ENCODE data around the gene SPTAN1. TPM values are rescaled to one million over a fixed set of nuclear protein-coding genes. Genes with fewer than 3 reads are reported as not detected.

SPTAN1 gene
- polyA plus RNA-seq, 6 donors from 2014 or later: 2.3 to 72.4 (median 31.4) TPM

- H3K4me1 Mint-ChIP-seq: no peaks in the 10 kb centered on the region
- ATAC-seq (ENCODE audit: low read depth in 2 of 2): no peak
- H3K27me3 Mint-ChIP-seq: no peaks in the 10 kb centered on the region
- no peak overlapping the region for H3K4me3 Mint-ChIP-seq
- no peak for DNase-seq
- no peaks in the 10 kb centered on the region for H3K9me3 Mint-ChIP-seq
- H3K36me3 Mint-ChIP-seq: peaks cover 7 to 13% of the 10 kb centered on the region in 2 donors
- H3K27ac Mint-ChIP-seq: peak overlapping the region in 2 of 6 donors; percentile 38 to 73
Observed at GRCh38 chr9:128621730-128622455, 69.5 kb downstream of the SPTAN1 start.

- Mint-ChIP-seq H3K4me1 (no peaks in the 10 kb centered on the region), H3K36me3 (peaks cover 0 to 13% of the 10 kb centered on the region in 2 donors), H3K9me3 (no peaks in the 10 kb centered on the region), H3K4me3 (no peak overlapping the region), H3K27me3 (no peaks in the 10 kb centered on the region), H3K27ac (peak overlapping the region in 1 of 6 donors; percentile 90)
- DNase-seq: no peak
- no peak for ATAC-seq (ENCODE audit: low read depth in 2 of 2)
Observed at GRCh38 chr9:128624566-128624965, 72.2 kb downstream of the SPTAN1 start.

- ATAC-seq (ENCODE audit: low read depth in 2 of 2) (no peak), DNase-seq (no peak)
- Mint-ChIP-seq H3K27ac (peak overlapping the region in 3 of 6 donors; percentile 20 to 51 (median 29)), H3K36me3 (peaks cover 0 to 13% of the 10 kb centered on the region in 2 donors), H3K4me1 (no peaks in the 10 kb centered on the region), H3K9me3 (no peaks in the 10 kb centered on the region), H3K4me3 (no peak overlapping the region), H3K27me3 (no peaks in the 10 kb centered on the region)
Observed at GRCh38 chr9:128625391-128626146, 73.2 kb downstream of the SPTAN1 start.

GRCh38 chr9:128626181-128626580, 73.8 kb downstream of the SPTAN1 start:
- no peaks in the 10 kb centered on the region for H3K27me3 Mint-ChIP-seq
- H3K27ac Mint-ChIP-seq: peak overlapping the region in 3 of 6 donors; percentile 60 to 84 (median 84)
- ATAC-seq (ENCODE audit: low read depth in 2 of 2) (no peak), DNase-seq (no peak)
- H3K4me3 Mint-ChIP-seq: no peak overlapping the region
- peaks cover 0 to 13% of the 10 kb centered on the region in 2 donors for H3K36me3 Mint-ChIP-seq
- H3K4me1 Mint-ChIP-seq: no peaks in the 10 kb centered on the region
- H3K9me3 Mint-ChIP-seq: no peaks in the 10 kb centered on the region

- ATAC-seq (ENCODE audit: low read depth in 2 of 2): no peak
- H3K4me1 Mint-ChIP-seq: no peaks in the 10 kb centered on the region
- no peaks in the 10 kb centered on the region for H3K27me3 Mint-ChIP-seq
- H3K4me3 Mint-ChIP-seq: no peak overlapping the region
- DNase-seq: no peak
- peak overlapping the region in 1 of 6 donors; percentile 53 for H3K27ac Mint-ChIP-seq
- H3K9me3 Mint-ChIP-seq: no peaks in the 10 kb centered on the region
- peaks cover 0 to 13% of the 10 kb centered on the region in 2 donors for H3K36me3 Mint-ChIP-seq
Observed at GRCh38 chr9:128627127-128627715, 74.8 kb downstream of the SPTAN1 start.

GRCh38 chr9:128627906-128628305, 75.5 kb downstream of the SPTAN1 start:
- Mint-ChIP-seq H3K27ac (peak overlapping the region in 3 of 6 donors; percentile 24 to 53 (median 29)), H3K4me3 (no peak overlapping the region), H3K9me3 (no peaks in the 10 kb centered on the region), H3K4me1 (no peaks in the 10 kb centered on the region), H3K27me3 (no peaks in the 10 kb centered on the region), H3K36me3 (peaks cover 0 to 18% of the 10 kb centered on the region in 2 donors)
- ATAC-seq (ENCODE audit: low read depth in 2 of 2) (no peak), DNase-seq (no peak)

GRCh38 chr9:128628471-128629048, 76.2 kb downstream of the SPTAN1 start:
- ATAC-seq (ENCODE audit: low read depth in 2 of 2) (no peak), DNase-seq (no peak)
- Mint-ChIP-seq H3K27ac (peak overlapping the region in 2 of 6 donors; percentile 49 to 53), H3K4me3 (no peak overlapping the region), H3K4me1 (no peaks in the 10 kb centered on the region), H3K36me3 (peaks cover 0 to 24% of the 10 kb centered on the region in 2 donors), H3K9me3 (no peaks in the 10 kb centered on the region), H3K27me3 (no peaks in the 10 kb centered on the region)

- H3K27me3 Mint-ChIP-seq: no peaks in the 10 kb centered on the region
- peaks cover 0 to 28% of the 10 kb centered on the region in 2 donors for H3K36me3 Mint-ChIP-seq
- H3K4me1 Mint-ChIP-seq: no peaks in the 10 kb centered on the region
- H3K9me3 Mint-ChIP-seq: no peaks in the 10 kb centered on the region
- peak overlapping the region in 1 of 6 donors; percentile 49 for H3K27ac Mint-ChIP-seq
- no peak for ATAC-seq (ENCODE audit: low read depth in 2 of 2)
- no peak overlapping the region for H3K4me3 Mint-ChIP-seq
- DNase-seq: no peak
Observed at GRCh38 chr9:128629136-128629535, 76.7 kb downstream of the SPTAN1 start.

GRCh38 chr9:128629852-128630545, 77.6 kb downstream of the SPTAN1 start:
- no peak overlapping the region for H3K4me3 Mint-ChIP-seq
- no peaks in the 10 kb centered on the region for H3K9me3 Mint-ChIP-seq
- peaks cover 0 to 26% of the 10 kb centered on the region in 2 donors for H3K36me3 Mint-ChIP-seq
- H3K27ac Mint-ChIP-seq: peak overlapping the region in 3 of 6 donors; percentile 38 to 63 (median 57)
- no peaks in the 10 kb centered on the region for H3K4me1 Mint-ChIP-seq
- H3K27me3 Mint-ChIP-seq: no peaks in the 10 kb centered on the region
- DNase-seq: no peak
- no peak for ATAC-seq (ENCODE audit: low read depth in 2 of 2)

GRCh38 chr9:128631636-128632035, 79.2 kb downstream of the SPTAN1 start:
- Mint-ChIP-seq H3K4me1 (no peaks in the 10 kb centered on the region), H3K27ac (peak overlapping the region in 1 of 6 donors; percentile 63), H3K4me3 (peak overlapping the region in 1 of 8 donors; percentile 61), H3K9me3 (no peaks in the 10 kb centered on the region), H3K27me3 (no peaks in the 10 kb centered on the region), H3K36me3 (peaks cover 0 to 16% of the 10 kb centered on the region in 2 donors)
- no peak for ATAC-seq (ENCODE audit: low read depth in 2 of 2)
- DNase-seq: no peak

GRCh38 chr9:128632066-128632465, 79.7 kb downstream of the SPTAN1 start:
- peak overlapping the region in 1 of 8 donors; percentile 61 for H3K4me3 Mint-ChIP-seq
- ATAC-seq (ENCODE audit: low read depth in 2 of 2): no peak
- H3K4me1 Mint-ChIP-seq: no peaks in the 10 kb centered on the region
- H3K36me3 Mint-ChIP-seq: peaks cover 0 to 15% of the 10 kb centered on the region in 2 donors
- H3K27ac Mint-ChIP-seq: no peak overlapping the region
- DNase-seq: no peak
- H3K9me3 Mint-ChIP-seq: no peaks in the 10 kb centered on the region
- no peaks in the 10 kb centered on the region for H3K27me3 Mint-ChIP-seq

- Mint-ChIP-seq H3K4me3 (no peak overlapping the region), H3K4me1 (no peaks in the 10 kb centered on the region), H3K27me3 (no peaks in the 10 kb centered on the region), H3K9me3 (no peaks in the 10 kb centered on the region), H3K36me3 (peaks cover 0 to 15% of the 10 kb centered on the region in 2 donors), H3K27ac (peak overlapping the region in 1 of 6 donors; percentile 82)
- DNase-seq: no peak
- no peak for ATAC-seq (ENCODE audit: low read depth in 2 of 2)
Observed at GRCh38 chr9:128632486-128632885, 80.1 kb downstream of the SPTAN1 start.

GRCh38 chr9:128633057-128633456, 80.7 kb downstream of the SPTAN1 start:
- ATAC-seq (ENCODE audit: low read depth in 2 of 2): no peak
- DNase-seq: no peak
- Mint-ChIP-seq H3K4me3 (no peak overlapping the region), H3K27ac (peak overlapping the region in 1 of 6 donors; percentile 36), H3K9me3 (no peaks in the 10 kb centered on the region), H3K27me3 (no peaks in the 10 kb centered on the region), H3K4me1 (no peaks in the 10 kb centered on the region), H3K36me3 (peaks cover 0 to 15% of the 10 kb centered on the region in 2 donors)

Measured in naive B cell (primary cell).